GM23338 (cell line): Measurements from ENCODE around the gene SLC6A7. TPM values are rescaled to one million over a fixed set of nuclear protein-coding genes. Genes with fewer than 3 reads are reported as not detected.

Experiments
- CREB1 ChIP-seq: fragments of 250-450 bp; sonication (Bioruptor Pico); IDR thresholded peaks from 2 replicates; pipeline ENCODE4 v1.5.0; 2020; ENCODE audit warnings: low read depth, mild to moderate bottlenecking, moderate library complexity
- JUNB ChIP-seq: IDR thresholded peaks from one replicate; pipeline ENCODE4 v1.6.1; 2016; ENCODE audit warnings: antibody characterized with exemption; ENCODE audit not compliant: unreplicated experiment
- polyA plus RNA-seq: library from polyadenylated mRNA; unstranded; fragments of >200 nt; fragmentation: Nextera tagmentation; extraction: Ambion mirVana; gene quantifications from 2 replicates; pipeline ENCODE4 v1.2.1, GENCODE V29; 2016
- total RNA-seq: library from RNA; depleted of rRNA; stranded (reverse); fragments of >200 nt; shearing (Covaris generic); gene quantifications from 2 replicates; pipeline ENCODE4 v1.2.3, GENCODE V29; 2014
- TF ChIP-seq, protein P1 (sequence below): fragments of 250-450 bp; sonication (Bioruptor Pico); IDR thresholded peaks from 2 replicates; pipeline ENCODE4 v1.5.0; 2020; ENCODE audit warnings: mild to moderate bottlenecking, moderate library complexity
- TF ChIP-seq, protein P2 (sequence below): IDR thresholded peaks from one replicate; pipeline ENCODE4 v1.6.1; 2018; ENCODE audit warnings: antibody characterized with exemption; ENCODE audit not compliant: unreplicated experiment

Gene SLC6A7
- total and polyA plus RNA-seq, 2 experiments from 2014 or later = not detected

DNA sequence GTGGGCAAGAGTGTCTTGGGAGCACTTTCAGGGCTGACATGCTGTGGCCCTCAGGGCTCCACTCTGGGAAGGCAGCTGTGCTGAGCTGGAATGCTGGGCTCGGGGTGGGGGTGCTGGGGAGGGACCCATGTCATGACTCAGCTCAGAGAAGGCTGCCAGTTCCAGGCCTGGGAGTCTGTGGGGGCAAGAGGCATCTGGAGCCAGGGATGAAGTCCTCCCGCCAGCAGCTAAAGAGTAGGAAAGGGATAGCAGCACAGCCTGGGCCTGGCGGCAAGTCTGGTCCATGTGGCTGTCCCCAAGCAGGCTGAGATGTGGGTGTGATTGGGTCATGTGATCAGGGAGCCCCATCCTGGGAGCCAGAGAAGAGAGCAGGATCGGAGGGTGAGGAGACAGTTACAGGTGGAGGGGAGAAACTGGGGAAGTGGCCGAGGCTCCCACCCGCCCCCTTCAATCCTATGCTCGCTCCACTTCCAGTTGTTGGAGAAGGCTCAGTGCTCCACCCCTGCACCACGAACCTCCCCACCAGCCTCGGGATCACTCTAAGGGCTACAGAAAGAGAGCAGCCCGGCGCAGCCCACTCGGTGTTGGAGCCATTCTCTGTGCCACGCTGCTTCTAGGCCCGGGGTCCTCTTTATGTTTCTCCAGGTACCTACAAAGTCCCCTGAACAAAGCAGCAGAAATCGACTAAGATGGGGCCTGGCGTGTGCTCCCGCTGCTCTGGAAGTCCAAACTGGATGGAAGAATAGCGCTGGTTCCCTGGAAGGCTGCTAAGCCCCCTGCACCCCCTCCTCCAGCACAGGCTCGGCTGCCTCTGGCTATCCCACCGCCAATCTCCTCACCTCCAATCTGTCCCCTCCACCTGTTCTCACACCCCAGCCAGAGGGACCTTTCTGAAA, 46.3 kb upstream of the SLC6A7 start (continued):
- TF ChIP-seq, protein P1, sequence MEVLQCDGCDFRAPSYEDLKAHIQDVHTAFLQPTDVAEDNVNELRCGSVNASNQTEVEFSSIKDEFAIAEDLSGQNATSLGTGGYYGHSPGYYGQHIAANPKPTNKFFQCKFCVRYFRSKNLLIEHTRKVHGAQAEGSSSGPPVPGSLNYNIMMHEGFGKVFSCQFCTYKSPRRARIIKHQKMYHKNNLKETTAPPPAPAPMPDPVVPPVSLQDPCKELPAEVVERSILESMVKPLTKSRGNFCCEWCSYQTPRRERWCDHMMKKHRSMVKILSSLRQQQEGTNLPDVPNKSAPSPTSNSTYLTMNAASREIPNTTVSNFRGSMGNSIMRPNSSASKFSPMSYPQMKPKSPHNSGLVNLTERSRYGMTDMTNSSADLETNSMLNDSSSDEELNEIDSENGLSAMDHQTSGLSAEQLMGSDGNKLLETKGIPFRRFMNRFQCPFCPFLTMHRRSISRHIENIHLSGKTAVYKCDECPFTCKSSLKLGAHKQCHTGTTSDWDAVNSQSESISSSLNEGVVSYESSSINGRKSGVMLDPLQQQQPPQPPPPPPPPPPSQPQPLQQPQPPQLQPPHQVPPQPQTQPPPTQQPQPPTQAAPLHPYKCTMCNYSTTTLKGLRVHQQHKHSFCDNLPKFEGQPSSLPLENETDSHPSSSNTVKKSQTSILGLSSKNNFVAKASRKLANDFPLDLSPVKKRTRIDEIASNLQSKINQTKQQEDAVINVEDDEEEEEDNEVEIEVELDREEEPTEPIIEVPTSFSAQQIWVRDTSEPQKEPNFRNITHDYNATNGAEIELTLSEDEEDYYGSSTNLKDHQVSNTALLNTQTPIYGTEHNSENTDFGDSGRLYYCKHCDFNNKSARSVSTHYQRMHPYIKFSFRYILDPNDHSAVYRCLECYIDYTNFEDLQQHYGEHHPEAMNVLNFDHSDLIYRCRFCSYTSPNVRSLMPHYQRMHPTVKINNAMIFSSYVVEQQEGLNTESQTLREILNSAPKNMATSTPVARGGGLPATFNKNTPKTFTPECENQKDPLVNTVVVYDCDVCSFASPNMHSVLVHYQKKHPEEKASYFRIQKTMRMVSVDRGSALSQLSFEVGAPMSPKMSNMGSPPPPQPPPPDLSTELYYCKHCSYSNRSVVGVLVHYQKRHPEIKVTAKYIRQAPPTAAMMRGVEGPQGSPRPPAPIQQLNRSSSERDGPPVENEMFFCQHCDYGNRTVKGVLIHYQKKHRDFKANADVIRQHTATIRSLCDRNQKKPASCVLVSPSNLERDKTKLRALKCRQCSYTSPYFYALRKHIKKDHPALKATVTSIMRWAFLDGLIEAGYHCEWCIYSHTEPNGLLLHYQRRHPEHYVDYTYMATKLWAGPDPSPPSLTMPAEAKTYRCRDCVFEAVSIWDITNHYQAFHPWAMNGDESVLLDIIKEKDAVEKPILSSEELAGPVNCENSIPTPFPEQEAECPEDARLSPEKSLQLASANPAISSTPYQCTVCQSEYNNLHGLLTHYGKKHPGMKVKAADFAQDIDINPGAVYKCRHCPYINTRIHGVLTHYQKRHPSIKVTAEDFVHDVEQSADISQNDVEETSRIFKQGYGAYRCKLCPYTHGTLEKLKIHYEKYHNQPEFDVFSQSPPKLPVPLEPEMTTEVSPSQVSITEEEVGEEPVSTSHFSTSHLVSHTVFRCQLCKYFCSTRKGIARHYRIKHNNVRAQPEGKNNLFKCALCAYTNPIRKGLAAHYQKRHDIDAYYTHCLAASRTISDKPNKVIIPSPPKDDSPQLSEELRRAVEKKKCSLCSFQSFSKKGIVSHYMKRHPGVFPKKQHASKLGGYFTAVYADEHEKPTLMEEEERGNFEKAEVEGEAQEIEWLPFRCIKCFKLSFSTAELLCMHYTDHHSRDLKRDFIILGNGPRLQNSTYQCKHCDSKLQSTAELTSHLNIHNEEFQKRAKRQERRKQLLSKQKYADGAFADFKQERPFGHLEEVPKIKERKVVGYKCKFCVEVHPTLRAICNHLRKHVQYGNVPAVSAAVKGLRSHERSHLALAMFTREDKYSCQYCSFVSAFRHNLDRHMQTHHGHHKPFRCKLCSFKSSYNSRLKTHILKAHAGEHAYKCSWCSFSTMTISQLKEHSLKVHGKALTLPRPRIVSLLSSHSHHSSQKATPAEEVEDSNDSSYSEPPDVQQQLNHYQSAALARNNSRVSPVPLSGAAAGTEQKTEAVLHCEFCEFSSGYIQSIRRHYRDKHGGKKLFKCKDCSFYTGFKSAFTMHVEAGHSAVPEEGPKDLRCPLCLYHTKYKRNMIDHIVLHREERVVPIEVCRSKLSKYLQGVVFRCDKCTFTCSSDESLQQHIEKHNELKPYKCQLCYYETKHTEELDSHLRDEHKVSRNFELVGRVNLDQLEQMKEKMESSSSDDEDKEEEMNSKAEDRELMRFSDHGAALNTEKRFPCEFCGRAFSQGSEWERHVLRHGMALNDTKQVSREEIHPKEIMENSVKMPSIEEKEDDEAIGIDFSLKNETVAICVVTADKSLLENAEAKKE (CRISPR knock-in tag) = no peak
- no peak for TF ChIP-seq CREB1
- TF ChIP-seq, protein P2, sequence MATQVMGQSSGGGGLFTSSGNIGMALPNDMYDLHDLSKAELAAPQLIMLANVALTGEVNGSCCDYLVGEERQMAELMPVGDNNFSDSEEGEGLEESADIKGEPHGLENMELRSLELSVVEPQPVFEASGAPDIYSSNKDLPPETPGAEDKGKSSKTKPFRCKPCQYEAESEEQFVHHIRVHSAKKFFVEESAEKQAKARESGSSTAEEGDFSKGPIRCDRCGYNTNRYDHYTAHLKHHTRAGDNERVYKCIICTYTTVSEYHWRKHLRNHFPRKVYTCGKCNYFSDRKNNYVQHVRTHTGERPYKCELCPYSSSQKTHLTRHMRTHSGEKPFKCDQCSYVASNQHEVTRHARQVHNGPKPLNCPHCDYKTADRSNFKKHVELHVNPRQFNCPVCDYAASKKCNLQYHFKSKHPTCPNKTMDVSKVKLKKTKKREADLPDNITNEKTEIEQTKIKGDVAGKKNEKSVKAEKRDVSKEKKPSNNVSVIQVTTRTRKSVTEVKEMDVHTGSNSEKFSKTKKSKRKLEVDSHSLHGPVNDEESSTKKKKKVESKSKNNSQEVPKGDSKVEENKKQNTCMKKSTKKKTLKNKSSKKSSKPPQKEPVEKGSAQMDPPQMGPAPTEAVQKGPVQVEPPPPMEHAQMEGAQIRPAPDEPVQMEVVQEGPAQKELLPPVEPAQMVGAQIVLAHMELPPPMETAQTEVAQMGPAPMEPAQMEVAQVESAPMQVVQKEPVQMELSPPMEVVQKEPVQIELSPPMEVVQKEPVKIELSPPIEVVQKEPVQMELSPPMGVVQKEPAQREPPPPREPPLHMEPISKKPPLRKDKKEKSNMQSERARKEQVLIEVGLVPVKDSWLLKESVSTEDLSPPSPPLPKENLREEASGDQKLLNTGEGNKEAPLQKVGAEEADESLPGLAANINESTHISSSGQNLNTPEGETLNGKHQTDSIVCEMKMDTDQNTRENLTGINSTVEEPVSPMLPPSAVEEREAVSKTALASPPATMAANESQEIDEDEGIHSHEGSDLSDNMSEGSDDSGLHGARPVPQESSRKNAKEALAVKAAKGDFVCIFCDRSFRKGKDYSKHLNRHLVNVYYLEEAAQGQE = no peak
- TF ChIP-seq JUNB = no peak
